Sigmoid colon (tissue), 4 donors: Measurements from ENCODE around the gene NOX4.

Experiments
- CTCF ChIP-seq, 4 experiments: fragments of 450-650 bp in 3 of 4; fragments of 200-600 bp in 1 of 4; IDR thresholded peaks; one replicate each; pipeline ENCODE4 v1.5.1; 2016 to 2019; ENCODE audit warnings: antibody characterized with exemption in 4 of 4, mild to moderate bottlenecking in 3 of 4, moderate library complexity in 2 of 4
- EP300 ChIP-seq, 4 donors: sonication (generic); formaldehyde crosslinking; IDR thresholded peaks; one replicate each; pipeline ENCODE4 v1.6.1; 2017; ENCODE audit warnings: antibody characterized with exemption in 4 of 4
- POLR2AphosphoS5 ChIP-seq, 4 donors: sonication (generic); formaldehyde crosslinking; IDR thresholded peaks; one replicate each; pipeline ENCODE4 v1.6.1; 2017; ENCODE audit warnings: antibody characterized with exemption in 4 of 4

GRCh38 chr11:89420981-89421380 lies 70.2 kb downstream of the NOX4 start:
- TF ChIP-seq CTCF (IDR thresholded peaks at IDR 0.05) (no peak), POLR2AphosphoS5 (IDR thresholded peaks at IDR 0.05) (no peak), EP300 (IDR thresholded peaks at IDR 0.05) (no peak)
